GM12878 (cell line): ENCODE data around the gene ZNF200. TPM values are rescaled to one million over a fixed set of nuclear protein-coding genes. Genes with fewer than 3 reads are reported as not detected.

Source experiments
- ATAC-seq: fragments of 200-7000 bp; cut with Tn5 transposase; 3 replicates; pipeline ENCODE4 v1.9.1; 2020; ENCODE audit warnings: mild to moderate bottlenecking, moderate library complexity
- BruUV-seq: library from RNA; stranded (reverse); fragments of 400-500 nt; replicated peaks from 2 replicates; lab custom pipeline; 2021; lab: Mats Ljungman, UMichigan
- CTCF ChIA-PET: fragments of 300-600 bp; sonication (Branson Sonifier 250); formaldehyde crosslinking; extraction: SDS; loops from one replicate; lab custom pipeline; 2021; ENCODE audit warnings: inconsistent platforms; lab: Yijun Ruan, JAX
- POLR2A ChIA-PET: fragments of 350-600 bp; formaldehyde crosslinking; extraction: SDS; loops from one replicate; lab custom pipeline; 2021; ENCODE audit warnings: inconsistent platforms; lab: Charles Lee
- RAD21 ChIA-PET: fragments of 300-600 bp; sonication (Branson Sonifier 250); formaldehyde crosslinking; loops from one replicate; lab custom pipeline; 2023; ENCODE audit warnings: antibody characterized with exemption; ENCODE audit not compliant: unreplicated experiment; lab: Charles Lee
- SMC1A ChIA-PET: fragments of 300-600 bp; sonication (Branson Sonifier 250); formaldehyde crosslinking; loops from one replicate; lab custom pipeline; 2023; ENCODE audit not compliant: unreplicated experiment, uncharacterized antibody; lab: Charles Lee
- DNase-seq: peaks from one replicate; pipeline ENCODE4 v3.0.0-alpha.2; 2011; ENCODE audit warnings: low read depth, low spot score
- FAIRE-seq: peaks from 3 replicates; lab custom pipeline; 2011; peaks lifted over from hg19 to GRCh38; lab: Jason Lieb, UNC
- H2AFZ ChIP-seq: 2 replicates; pipeline ENCODE4 v1.6.0; 2011; ENCODE audit warnings: low read depth, low read length, control low read depth; ENCODE audit not compliant: control insufficient read depth
- H3K27ac ChIP-seq: 2 replicates; pipeline ENCODE4 v1.5.1; 2011; ENCODE audit warnings: control low read depth; ENCODE audit not compliant: control insufficient read depth, insufficient read depth
- H3K27me3 ChIP-seq, 2 experiments: replicated peaks in 1 of 2; 2 replicates each; pipeline versions ENCODE4 v1.6.0 to v1.6.1; 2011; ENCODE audit warnings: low read length in 1 of 2; ENCODE audit not compliant: control insufficient read depth in 2 of 2, insufficient read depth in 2 of 2
- H3K36me3 ChIP-seq, 2 experiments: 2 replicates each; pipeline ENCODE4 v1.5.1; 2011; ENCODE audit warnings: low read length in 1 of 2; ENCODE audit not compliant: control insufficient read depth in 2 of 2, insufficient read depth in 2 of 2
- H3K4me1 ChIP-seq: 2 replicates; pipeline ENCODE4 v1.6.1; 2011; ENCODE audit warnings: mild to moderate bottlenecking, low read length, moderate library complexity, mixed read lengths; ENCODE audit not compliant: control insufficient read depth, insufficient read depth
- H3K4me2 ChIP-seq: 2 replicates; pipeline ENCODE4 v1.6.0; 2011; ENCODE audit warnings: control low read depth; ENCODE audit not compliant: control insufficient read depth, insufficient read depth
- H3K4me3 ChIP-seq: fragments of 200-600 bp; sonication (generic); 2 replicates; pipeline ENCODE4 v1.5.1; 2016
- H3K79me2 ChIP-seq: 2 replicates; pipeline ENCODE4 v1.6.0; 2011; ENCODE audit warnings: low read length; ENCODE audit not compliant: control insufficient read depth, insufficient read depth
- H3K9ac ChIP-seq: 2 replicates; pipeline ENCODE4 v1.8.0; 2011; ENCODE audit warnings: low read length, control low read depth, mixed read lengths; ENCODE audit not compliant: control insufficient read depth, insufficient read depth
- H3K9me3 ChIP-seq: replicated peaks from 3 replicates; pipeline ENCODE4 v1.5.1; 2011; ENCODE audit warnings: mild to moderate bottlenecking, low read length; ENCODE audit not compliant: control insufficient read depth, insufficient read depth
- H4K20me1 ChIP-seq: 2 replicates; pipeline ENCODE4 v1.6.0; 2011; ENCODE audit not compliant: control insufficient read depth, insufficient read depth
- ATF3 ChIP-seq: IDR thresholded peaks from 2 replicates; pipeline ENCODE4 v1.6.1; 2011; ENCODE audit warnings: low read depth, mild to moderate bottlenecking, low read length, moderate library complexity, borderline replicate concordance; ENCODE audit errors: extremely low read depth
- BCL11A ChIP-seq: IDR thresholded peaks from 2 replicates; pipeline ENCODE4 v1.6.1; 2011; ENCODE audit warnings: low read depth, low read length
- CBX3 ChIP-seq: fragments of 200-600 bp; sonication (generic); IDR thresholded peaks from 2 replicates; pipeline ENCODE4 v1.6.1; 2016; ENCODE audit warnings: low read depth, borderline replicate concordance
- CHD1 ChIP-seq: IDR thresholded peaks from 2 replicates; pipeline ENCODE4 v1.6.1; 2012; ENCODE audit warnings: low read depth, low read length, improper control_type of control experiment
- E2F4 ChIP-seq: IDR thresholded peaks from 2 replicates; pipeline ENCODE4 v1.6.1; 2012; ENCODE audit warnings: low read depth, low read length, improper control_type of control experiment
- E4F1 ChIP-seq: fragments of 450-650 bp; IDR thresholded peaks from 2 replicates; pipeline ENCODE4 v1.6.1; 2018; ENCODE audit warnings: borderline replicate concordance, mild to moderate bottlenecking; ENCODE audit not compliant: partially characterized antibody
- HDGF ChIP-seq: fragments of 450-650 bp; IDR thresholded peaks from 2 replicates; pipeline ENCODE4 v1.6.1; 2016; ENCODE audit warnings: antibody characterized with exemption
- IRF3 ChIP-seq: fragments of 450-650 bp; IDR thresholded peaks from 2 replicates; pipeline ENCODE4 v1.6.1; 2014; ENCODE audit warnings: mild to moderate bottlenecking
- NBN ChIP-seq: fragments of 450-650 bp; IDR thresholded peaks from 2 replicates; pipeline ENCODE4 v1.6.1; 2016
- NR2C2 ChIP-seq: IDR thresholded peaks from 2 replicates; pipeline ENCODE4 v1.6.1; 2011; ENCODE audit warnings: borderline replicate concordance, low read depth; ENCODE audit not compliant: control insufficient read depth, insufficient read length
- POU2F2 ChIP-seq: IDR thresholded peaks from 3 replicates; pipeline ENCODE4 v1.6.1; 2011; ENCODE audit warnings: low read depth, mild to moderate bottlenecking, low read length, borderline replicate concordance
- RAD51 ChIP-seq: fragments of 450-650 bp; IDR thresholded peaks from 2 replicates; pipeline ENCODE4 v1.6.1; 2016; ENCODE audit warnings: moderate library complexity, mild to moderate bottlenecking, inconsistent platforms
- RELA ChIP-seq: fragments of 450-650 bp; IDR thresholded peaks from 2 replicates; pipeline ENCODE4 v1.8.0; 2014; ENCODE audit warnings: borderline replicate concordance; ENCODE audit not compliant: partially characterized antibody
- USF1 ChIP-seq: IDR thresholded peaks from 2 replicates; pipeline ENCODE4 v1.6.1; 2011; ENCODE audit warnings: borderline replicate concordance, low read depth, mild to moderate bottlenecking, moderate library complexity, mixed read lengths, low read length; ENCODE audit not compliant: insufficient read depth; ENCODE audit errors: extremely low read length
- WGBS: methylation state at CpG from one replicate; pipeline ENCODE4 v1.1.6; 2016; ENCODE audit warnings: low lambda C conversion rate; ENCODE audit not compliant: insufficient replicate concordance, insufficient coverage; ENCODE audit errors: missing lambda C conversion rate; 5-methylcytosine and 5-hydroxymethylcytosine counted together
- in situ Hi-C: fragments of 300-500 bp; cut with MboI; formaldehyde crosslinking; loops from 9 replicates; pipeline ENCODE4 v1.14.3; 2018; ENCODE audit warnings: mixed read lengths
- intact Hi-C: fragments of 100-400 bp; cut with micrococcal nuclease; formaldehyde crosslinking; loops from one replicate; pipeline ENCODE4 v1.14.2; 2022; ENCODE audit not compliant: unreplicated experiment
- polyA plus RNA-seq, 11 experiments: library from polyadenylated mRNA; depleted of rRNA in 4 of 11; unstranded in 6 of 11; stranded (reverse) in 5 of 11; fragments of >200 nt; fragmentation: Nextera tagmentation in 4 of 11; fragmentation: Illumina TruSeq in 1 of 11; extraction: Ambion mirVana in 4 of 11; extraction: Trizol in 1 of 11; gene quantifications; 1 replicate in 1 of 11; 2 replicates in 10 of 11; pipeline versions ENCODE4 v1.2.1 to v1.2.3, GENCODE V29; 2011 to 2016; ENCODE audit warnings: inconsistent platforms in 2 of 11, missing spikeins in 2 of 11, low read depth in 1 of 11
- total RNA-seq, 4 experiments: library from RNA; depleted of rRNA in 3 of 4; stranded (reverse); fragments of >200 nt in 3 of 4; fragmentation: Illumina TruSeq in 1 of 4; extraction: Trizol in 1 of 4; gene quantifications; 2 replicates each; pipeline versions ENCODE4 v1.2.1 to v1.2.3, GENCODE V29; 2013 to 2021

ZNF200 gene
- total and polyA plus RNA-seq, 10 of the 15 experiments (the other 5 are each of a cell fraction or from before 2014, with no cell fraction given), result 4.0 to 13.9 (median 9.6) TPM

GRCh38 chr16:3242709-3243108 lies 7.8 kb upstream of the ZNF200 start:
- H3K4me3 ChIP-seq, result no peak overlapping the region
- no peak overlapping the region for H3K9ac ChIP-seq
- H3K27me3 ChIP-seq, result no peaks in the 10 kb centered on the region
- no peak overlapping the region for H2AFZ ChIP-seq
- ATAC-seq, result no peak
- in situ Hi-C loops, result no loop called here
- RAD21 ChIA-PET, result no interaction called here
- H3K4me1 ChIP-seq, result no peaks in the 10 kb centered on the region
- CTCF ChIA-PET, result no interaction called here
- DNase-seq, result no peak
- H3K4me2 ChIP-seq, result no peak overlapping the region
- BruUV-seq, result no TSS peak
- H4K20me1 ChIP-seq, result no peaks in the 10 kb centered on the region
- H3K9me3 ChIP-seq, result no peaks in the 10 kb centered on the region
- intact Hi-C loops, result no loop called here
- FAIRE-seq, result no peak
- no peak for TF ChIP-seq E2F4
- TF ChIP-seq RAD51, result no peak
- no peak for TF ChIP-seq RELA
- no peak for TF ChIP-seq CHD1
- TF ChIP-seq E4F1, result no peak
- no peak for TF ChIP-seq CBX3
- no peak for TF ChIP-seq HDGF
- TF ChIP-seq USF1, result no peak
- no peak for TF ChIP-seq NBN
- TF ChIP-seq ATF3, result no peak
- no peak for TF ChIP-seq BCL11A
- no peak for TF ChIP-seq IRF3
- TF ChIP-seq NR2C2, result no peak
- TF ChIP-seq POU2F2, result no peak
- TF ChIP-seq, all 136 proteins: peak for 0
- Histone ChIP-seq H3K36me3 (no peaks in the 10 kb centered on the region), H3K79me2 (no peaks in the 10 kb centered on the region), H3K27ac (no peak overlapping the region)
- SMC1A ChIA-PET, result interaction anchor here (0.7 kb wide), 1 partner anchor 384 kb away, joined by 3 read pairs; no protein-coding TSS in a partner anchor
- POLR2A ChIA-PET, result no interaction called here
- WGBS, result 68% methylated on average over 11 of the region's 11 CpGs
